ENCODE results near the gene PKN1. TPM values are rescaled to one million over a fixed set of nuclear protein-coding genes. Genes with fewer than 3 reads are reported as not detected.
A peak's percentile ranks its signal among the peaks of the same experiment; 100 is the strongest.

The PKN1 gene
- total RNA-seq, 2 experiments from 2014 or later: 244 to 263 TPM

- ATAC-seq (no peak), DNase-seq (no peak)
- Mint-ChIP-seq H3K4me3 (peak overlapping the region; percentile 40), H3K9me3 (ENCODE audit: insufficient read depth) (no peaks in the 10 kb centered on the region), H3K27ac (peak overlapping the region; percentile 47), H3K4me1 (ENCODE audit: low read depth) (peaks cover 46% of the 10 kb centered on the region), H3K36me3 (ENCODE audit: low read depth) (peaks cover 80% of the 10 kb centered on the region), H3K27me3 (ENCODE audit: low read depth) (no peaks in the 10 kb centered on the region)
- ChIA-PET CTCF (interaction anchor here (1.6 to 9.9 kb wide), 6 partner anchors 17 to 64 kb away, joined by 6 to 123 read pairs (median 22); partner anchors contain the start of gene ADGRE5), POLR2A (interaction anchor here (1.1 to 3.0 kb wide), 5 partner anchors 9 to 271 kb away, joined by 3 to 20 read pairs (median 4); partner anchors contain the start of genes ASF1B and DDX39A)
These were observed 25.3 kb upstream of the PKN1 start for GRCh38 chr19:14407605-14408484.

GRCh38 chr19:14408491-14409145 lies 24.5 kb upstream of the PKN1 start:
- Mint-ChIP-seq H3K4me3 (no peak overlapping the region), H3K27me3 (ENCODE audit: low read depth) (no peaks in the 10 kb centered on the region), H3K4me1 (ENCODE audit: low read depth) (peaks cover 54% of the 10 kb centered on the region), H3K9me3 (ENCODE audit: insufficient read depth) (no peaks in the 10 kb centered on the region), H3K27ac (peak overlapping the region; percentile 47), H3K36me3 (ENCODE audit: low read depth) (peaks cover 88% of the 10 kb centered on the region)
- DNase-seq: no peak
- no peak for ATAC-seq
- CTCF ChIA-PET: interaction anchor here (4.4 to 9.9 kb wide), 2 partner anchors 45 to 51 kb away, joined by 29 to 123 read pairs; no protein-coding TSS in a partner anchor
- POLR2A ChIA-PET: interaction anchor here (0.9 to 3.0 kb wide), 8 partner anchors 8 to 272 kb away, joined by 3 to 20 read pairs (median 4); partner anchors contain the start of genes ASF1B and DDX39A

GRCh38 chr19:14409146-14410023 lies 23.7 kb upstream of the PKN1 start:
- H3K9me3 Mint-ChIP-seq (ENCODE audit: insufficient read depth): no peaks in the 10 kb centered on the region
- peaks cover 58% of the 10 kb centered on the region for H3K4me1 Mint-ChIP-seq (ENCODE audit: low read depth)
- peaks cover 87% of the 10 kb centered on the region for H3K36me3 Mint-ChIP-seq (ENCODE audit: low read depth)
- no peaks in the 10 kb centered on the region for H3K27me3 Mint-ChIP-seq (ENCODE audit: low read depth)
- DNase-seq: no peak
- ChIA-PET CTCF (interaction anchor here (0.8 to 1.2 kb wide), 4 partner anchors 10 to 273 kb away, joined by 3 to 6 read pairs (median 3); partner anchors contain the start of genes ASF1B and DDX39A), POLR2A (interaction anchor here (0.8 to 3.0 kb wide), 14 partner anchors 8 to 196 kb away, joined by 3 to 20 read pairs (median 4); partner anchors contain the start of genes ADGRE5 and DDX39A)
- peak overlapping the region; percentile 86 for H3K27ac Mint-ChIP-seq
- H3K4me3 Mint-ChIP-seq: peak overlapping the region; percentile 22
- ATAC-seq: no peak

GRCh38 chr19:14410091-14411051 lies 22.7 kb upstream of the PKN1 start:
- Mint-ChIP-seq H3K36me3 (ENCODE audit: low read depth) (peaks cover 85% of the 10 kb centered on the region), H3K27me3 (ENCODE audit: low read depth) (no peaks in the 10 kb centered on the region), H3K4me3 (no peak overlapping the region), H3K4me1 (ENCODE audit: low read depth) (peaks cover 63% of the 10 kb centered on the region), H3K9me3 (ENCODE audit: insufficient read depth) (no peaks in the 10 kb centered on the region), H3K27ac (peak overlapping the region; percentile 86)
- CTCF ChIA-PET: interaction anchor here (0.8 to 1.4 kb wide), 6 partner anchors 9 to 274 kb away, joined by 3 to 6 read pairs (median 3); partner anchors contain the start of genes ASF1B and DDX39A
- POLR2A ChIA-PET: interaction anchor here (0.6 to 3.0 kb wide), 15 partner anchors 8 to 197 kb away, joined by 3 to 20 read pairs (median 4); partner anchors contain the start of genes ADGRE5 and DDX39A
- no peak for ATAC-seq
- DNase-seq: peak; percentile 54

- ChIA-PET CTCF (interaction anchor here (1.3 to 1.4 kb wide), 2 partner anchors 36 to 275 kb away, joined by 3 to 4 read pairs; partner anchors contain the start of gene ASF1B), POLR2A (interaction anchor here (0.6 to 1.8 kb wide), 8 partner anchors 9 to 71 kb away, joined by 3 to 6 read pairs (median 4); no protein-coding TSS in a partner anchor)
- no peaks in the 10 kb centered on the region for H3K9me3 Mint-ChIP-seq (ENCODE audit: insufficient read depth)
- peak overlapping the region; percentile 61 for H3K27ac Mint-ChIP-seq
- no peak overlapping the region for H3K4me3 Mint-ChIP-seq
- ATAC-seq (no peak), DNase-seq (no peak)
- H3K4me1 Mint-ChIP-seq (ENCODE audit: low read depth): peaks cover 66% of the 10 kb centered on the region
- no peaks in the 10 kb centered on the region for H3K27me3 Mint-ChIP-seq (ENCODE audit: low read depth)
- H3K36me3 Mint-ChIP-seq (ENCODE audit: low read depth): peaks cover 87% of the 10 kb centered on the region
These were observed 21.8 kb upstream of the PKN1 start for GRCh38 chr19:14411161-14411937.

- H3K27ac Mint-ChIP-seq: peak overlapping the region; percentile 61
- POLR2A ChIA-PET: no interaction called here
- peaks cover 72% of the 10 kb centered on the region for H3K4me1 Mint-ChIP-seq (ENCODE audit: low read depth)
- no peak for ATAC-seq
- no peak for DNase-seq
- CTCF ChIA-PET: interaction anchor here (1.3 to 1.4 kb wide), 2 partner anchors 37 to 275 kb away, joined by 3 to 4 read pairs; partner anchors contain the start of gene ASF1B
- no peaks in the 10 kb centered on the region for H3K27me3 Mint-ChIP-seq (ENCODE audit: low read depth)
- H3K9me3 Mint-ChIP-seq (ENCODE audit: insufficient read depth): no peaks in the 10 kb centered on the region
- peaks cover 87% of the 10 kb centered on the region for H3K36me3 Mint-ChIP-seq (ENCODE audit: low read depth)
- H3K4me3 Mint-ChIP-seq: no peak overlapping the region
These were observed 21.2 kb upstream of the PKN1 start for GRCh38 chr19:14411938-14412245.

- POLR2A ChIA-PET: interaction anchor here (0.7 kb wide), 1 partner anchor 9 kb away, joined by 5 read pairs; no protein-coding TSS in a partner anchor
- H3K27ac Mint-ChIP-seq: no peak overlapping the region
These were observed 20.6 kb upstream of the PKN1 start for GRCh38 chr19:14412324-14412995.

GRCh38 chr19:14412996-14413692 lies 20.0 kb upstream of the PKN1 start:
- Mint-ChIP-seq H3K36me3 (ENCODE audit: low read depth) (peaks cover 87% of the 10 kb centered on the region), H3K4me3 (no peak overlapping the region), H3K27me3 (ENCODE audit: low read depth) (no peaks in the 10 kb centered on the region), H3K9me3 (ENCODE audit: insufficient read depth) (no peaks in the 10 kb centered on the region), H3K4me1 (ENCODE audit: low read depth) (peaks cover 71% of the 10 kb centered on the region), H3K27ac (peak overlapping the region; percentile 46)
- ChIA-PET POLR2A (interaction anchor here (0.7 to 1.8 kb wide), 5 partner anchors 10 to 31 kb away, joined by 3 to 5 read pairs (median 4); no protein-coding TSS in a partner anchor), CTCF (interaction anchor here (1.3 to 1.5 kb wide), 3 partner anchors 47 to 276 kb away, joined by 3 to 4 read pairs (median 3); partner anchors contain the start of gene ASF1B)
- ATAC-seq (no peak), DNase-seq (no peak)

More at GRCh38 chr19:14412324-14412995, 20.6 kb upstream of the PKN1 start:
- no peak for ATAC-seq
- Mint-ChIP-seq H3K4me1 (ENCODE audit: low read depth) (peaks cover 72% of the 10 kb centered on the region), H3K9me3 (ENCODE audit: insufficient read depth) (no peaks in the 10 kb centered on the region), H3K4me3 (no peak overlapping the region), H3K27me3 (ENCODE audit: low read depth) (no peaks in the 10 kb centered on the region), H3K36me3 (ENCODE audit: low read depth) (peaks cover 87% of the 10 kb centered on the region)
- CTCF ChIA-PET: no interaction called here
- DNase-seq: no peak

Data from activated CD8-positive, alpha-beta T cell treated with anti-CD3 and anti-CD28 coated beads, Interleukin-2, amount 10 ng/mL, durations not matched to agents 7 days and 5 days (primary cell).